RPMI8226 (cell line): Measurements from ENCODE around the gene VSX1.

Source experiments
- DNase-seq: peaks from one replicate; pipeline ENCODE4 v3.0.0-alpha.2; 2015

The VSX1 gene

DNA sequence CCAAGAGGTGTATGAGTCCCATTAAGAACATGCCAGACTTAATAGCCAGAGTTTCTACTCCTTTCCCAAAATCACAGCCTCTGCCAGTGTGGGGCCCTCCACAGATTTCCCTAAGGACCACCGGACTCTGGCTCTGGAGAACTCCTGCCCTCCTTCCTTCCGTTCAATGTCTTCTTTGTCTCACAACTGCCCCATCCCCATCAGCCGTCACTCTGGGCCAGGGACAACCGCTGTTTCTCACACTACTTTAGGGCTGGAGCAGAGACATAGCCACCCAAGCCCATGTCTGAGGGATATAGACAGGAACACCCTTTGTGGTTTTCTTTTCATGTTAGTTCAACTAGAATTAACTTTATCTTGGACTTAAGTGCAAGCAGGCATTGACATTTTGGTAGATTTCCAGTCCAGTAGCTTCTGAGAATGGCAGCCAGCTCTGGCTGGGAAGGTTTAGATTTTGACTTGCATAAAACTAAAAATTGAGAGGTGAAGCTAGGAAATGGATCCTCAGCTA, 17.3 kb downstream of the VSX1 start:
- no peak for DNase-seq

DNA sequence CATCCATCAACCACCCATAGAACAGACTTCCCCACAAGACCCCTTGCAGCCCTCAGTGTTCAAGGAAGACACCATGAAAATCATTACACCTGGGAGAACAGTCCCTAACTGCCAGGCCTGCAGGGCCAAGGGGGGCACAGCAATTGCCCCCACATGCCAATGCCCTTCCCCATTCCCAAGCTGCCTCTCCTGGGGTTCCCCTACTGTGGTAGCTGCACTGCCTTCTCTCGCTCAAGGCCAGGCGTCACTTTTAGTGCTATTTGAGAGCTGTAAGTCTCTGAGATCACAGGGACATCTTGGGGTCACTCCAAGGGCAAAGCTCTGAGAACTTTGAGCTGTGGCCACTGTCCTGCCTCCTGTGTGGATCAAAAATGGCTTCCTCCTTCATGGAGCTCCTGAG, 18.0 kb downstream of the VSX1 start:
- no peak for DNase-seq

DNA sequence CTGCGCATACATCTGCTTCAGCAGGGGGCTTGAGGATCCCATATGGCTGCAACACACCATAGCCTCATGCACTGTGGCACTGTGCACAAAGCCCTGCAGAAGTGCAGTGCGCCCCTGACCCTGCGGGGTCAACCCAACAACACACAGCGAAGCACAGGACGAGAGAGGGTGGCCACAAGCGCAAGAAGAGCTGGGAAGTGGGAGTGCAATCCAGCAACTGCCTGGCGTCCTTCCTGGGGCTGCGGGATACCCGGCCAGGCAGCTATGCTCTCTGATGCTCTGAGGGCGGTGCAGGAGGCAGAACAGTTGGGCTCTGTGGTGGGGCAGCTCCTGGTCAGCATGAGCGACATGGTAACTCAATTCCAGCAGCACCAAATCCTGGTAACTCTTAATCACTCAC, 18.4 kb downstream of the VSX1 start:
- no peak for DNase-seq

DNA sequence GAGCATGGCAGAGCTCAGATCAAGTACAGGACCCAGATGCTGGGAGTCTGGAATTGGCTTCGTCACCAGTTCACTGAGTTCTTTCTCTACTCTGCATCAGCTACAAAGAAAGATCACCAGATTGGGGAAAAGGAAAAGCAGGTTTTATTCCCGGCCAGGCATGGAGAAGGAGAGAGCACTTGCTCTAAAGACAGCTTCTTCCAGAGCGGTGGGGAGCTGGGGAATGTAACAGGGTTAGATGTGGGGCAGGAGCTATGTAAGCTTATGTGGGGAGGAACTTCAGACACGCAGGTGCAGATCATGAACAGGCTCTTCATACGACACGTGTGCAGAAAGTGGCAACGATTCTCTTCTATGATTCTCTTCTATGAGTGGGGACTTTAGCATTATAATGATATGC, 19.1 kb downstream of the VSX1 start:
- DNase-seq: no peak

DNA sequence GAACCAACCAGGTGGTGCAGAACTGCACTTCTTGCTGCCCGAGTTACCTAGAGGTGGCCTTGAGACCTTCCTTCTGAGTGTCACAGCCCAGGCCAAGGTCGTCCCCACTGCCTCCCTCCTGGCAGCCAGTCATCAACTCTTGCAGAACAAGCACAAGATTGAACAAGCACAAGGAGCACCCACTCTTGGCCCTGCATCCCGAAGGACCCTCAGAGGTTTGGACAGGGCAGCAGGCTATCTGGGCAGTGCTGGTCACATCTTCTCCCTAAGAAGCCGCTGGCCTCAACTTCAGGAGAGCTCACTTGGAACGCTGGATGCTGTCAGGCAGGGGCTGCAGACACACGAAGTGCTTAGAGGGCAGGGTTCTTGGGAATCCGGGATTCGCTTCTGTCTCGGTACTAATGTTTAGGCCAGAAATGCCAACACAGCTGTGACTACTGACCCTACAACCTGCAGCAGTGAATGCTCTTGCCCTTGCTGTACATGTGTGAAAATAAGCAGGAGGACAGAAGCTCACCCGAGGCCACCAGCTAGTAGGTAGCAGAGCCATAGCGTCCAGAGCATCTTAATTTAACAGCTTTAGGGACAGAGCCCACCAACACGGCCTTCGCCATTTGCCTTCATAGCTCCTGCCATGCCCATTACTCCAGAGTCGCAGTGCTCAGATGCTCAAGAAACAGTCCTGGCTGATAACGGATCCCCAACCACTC, 20.0 kb downstream of the VSX1 start:
- no peak for DNase-seq

DNA sequence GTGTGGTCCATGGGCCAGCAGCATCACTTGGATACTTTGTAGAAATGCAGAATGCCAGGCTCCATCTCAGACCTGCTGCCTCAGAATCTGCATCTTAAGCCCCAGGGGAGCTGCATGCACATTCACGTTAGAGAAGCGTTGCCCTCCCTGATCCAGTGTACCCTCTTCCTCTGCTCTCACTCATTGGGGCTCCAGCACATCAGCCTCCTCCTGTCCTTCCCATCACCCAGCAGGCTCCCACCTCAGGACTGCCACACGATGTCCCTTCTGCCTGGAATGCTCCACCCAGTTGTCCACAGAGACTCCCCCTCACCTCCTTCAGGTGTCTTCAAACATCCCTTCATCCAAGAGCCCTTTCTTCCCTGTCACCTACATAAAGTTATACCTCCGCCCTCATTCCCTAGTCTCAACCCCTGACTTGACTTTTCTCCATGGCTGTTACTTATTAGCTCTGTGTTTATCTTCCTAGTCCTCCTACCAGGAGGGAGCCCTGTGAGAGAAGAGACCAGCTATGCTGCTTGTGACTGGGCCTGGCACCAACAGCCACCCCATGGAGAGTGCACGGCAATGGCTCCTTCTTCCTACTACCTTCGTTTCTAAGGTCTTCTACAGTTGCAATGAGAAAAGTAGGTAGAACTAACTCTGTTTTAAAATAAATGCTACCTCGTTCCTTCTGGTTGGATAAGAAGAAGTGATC, 20.7 kb downstream of the VSX1 start:
- DNase-seq: no peak

DNA sequence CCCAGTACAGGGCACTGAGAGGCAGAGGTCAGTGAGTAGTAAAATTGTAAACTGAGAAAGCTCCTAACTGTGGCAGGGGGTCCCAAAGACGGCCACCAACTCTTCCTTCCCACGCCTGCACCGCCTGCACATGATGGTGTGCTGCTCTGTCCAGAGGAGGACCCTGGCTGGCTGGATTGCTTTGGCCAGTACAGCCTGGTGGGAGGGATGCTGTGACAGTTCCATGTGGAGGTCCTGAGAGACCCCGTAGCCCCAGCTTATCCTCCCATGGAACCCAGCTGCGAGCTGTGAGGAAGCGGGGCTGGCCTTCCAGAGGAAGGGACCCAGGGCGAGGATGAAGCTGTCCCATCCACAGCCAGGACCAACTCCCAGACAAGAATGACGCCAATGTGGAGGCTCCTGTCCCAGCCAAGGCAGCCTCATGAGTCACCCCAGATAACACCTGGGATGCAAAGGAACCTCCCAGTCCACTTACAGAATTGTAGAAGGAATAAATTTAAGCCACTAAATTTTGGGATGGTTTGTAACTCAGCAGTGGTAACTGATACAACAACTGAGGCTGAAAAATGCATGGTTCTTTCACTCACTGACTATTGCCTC, 22.0 kb downstream of the VSX1 start:
- no peak for DNase-seq

DNA sequence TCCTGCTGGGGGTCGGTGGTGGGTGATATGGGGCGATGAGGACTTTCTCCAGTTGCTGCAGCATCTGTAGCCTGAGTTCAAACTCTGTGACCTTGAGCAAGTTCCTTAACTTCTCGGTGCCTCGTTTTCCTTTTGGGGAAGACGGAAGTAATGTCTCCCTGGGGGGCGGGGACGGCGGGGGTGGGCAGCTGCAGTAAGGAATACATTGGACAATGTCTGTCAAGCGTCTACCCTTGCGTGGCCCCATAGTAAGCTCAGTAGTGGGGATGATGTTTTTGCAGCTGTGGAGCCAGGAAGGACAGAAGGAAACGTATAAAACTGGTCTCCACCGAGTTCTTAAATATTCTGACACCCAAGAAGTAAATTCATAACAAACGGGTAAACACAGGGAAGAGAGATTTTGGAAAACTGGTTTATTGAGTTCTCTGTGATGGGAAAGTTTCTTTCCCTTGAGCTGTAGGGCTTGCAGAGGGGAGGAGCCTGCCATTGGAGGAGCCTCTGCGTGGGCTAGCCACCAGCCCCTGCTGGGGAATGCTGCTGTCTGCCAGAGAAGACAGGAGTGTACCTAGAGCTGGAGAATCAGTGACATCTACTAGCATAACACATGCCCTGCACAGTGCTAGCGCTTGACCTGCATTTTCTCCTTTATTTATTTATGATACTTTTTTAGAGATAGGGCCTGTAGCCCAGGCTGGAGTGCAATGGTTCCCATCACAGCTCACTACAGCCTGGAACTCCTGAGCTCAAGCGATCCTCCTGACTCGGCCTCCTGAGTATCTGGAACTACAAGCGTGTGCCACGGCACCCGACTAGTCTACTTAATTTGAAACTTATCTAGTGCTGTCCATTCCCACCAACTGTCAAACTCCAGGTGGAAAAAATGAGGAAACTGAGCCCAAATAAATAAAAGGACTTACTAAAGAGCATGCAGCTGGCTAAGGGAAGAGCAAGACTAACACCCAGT, 22.8 kb downstream of the VSX1 start:
- no peak for DNase-seq

DNA sequence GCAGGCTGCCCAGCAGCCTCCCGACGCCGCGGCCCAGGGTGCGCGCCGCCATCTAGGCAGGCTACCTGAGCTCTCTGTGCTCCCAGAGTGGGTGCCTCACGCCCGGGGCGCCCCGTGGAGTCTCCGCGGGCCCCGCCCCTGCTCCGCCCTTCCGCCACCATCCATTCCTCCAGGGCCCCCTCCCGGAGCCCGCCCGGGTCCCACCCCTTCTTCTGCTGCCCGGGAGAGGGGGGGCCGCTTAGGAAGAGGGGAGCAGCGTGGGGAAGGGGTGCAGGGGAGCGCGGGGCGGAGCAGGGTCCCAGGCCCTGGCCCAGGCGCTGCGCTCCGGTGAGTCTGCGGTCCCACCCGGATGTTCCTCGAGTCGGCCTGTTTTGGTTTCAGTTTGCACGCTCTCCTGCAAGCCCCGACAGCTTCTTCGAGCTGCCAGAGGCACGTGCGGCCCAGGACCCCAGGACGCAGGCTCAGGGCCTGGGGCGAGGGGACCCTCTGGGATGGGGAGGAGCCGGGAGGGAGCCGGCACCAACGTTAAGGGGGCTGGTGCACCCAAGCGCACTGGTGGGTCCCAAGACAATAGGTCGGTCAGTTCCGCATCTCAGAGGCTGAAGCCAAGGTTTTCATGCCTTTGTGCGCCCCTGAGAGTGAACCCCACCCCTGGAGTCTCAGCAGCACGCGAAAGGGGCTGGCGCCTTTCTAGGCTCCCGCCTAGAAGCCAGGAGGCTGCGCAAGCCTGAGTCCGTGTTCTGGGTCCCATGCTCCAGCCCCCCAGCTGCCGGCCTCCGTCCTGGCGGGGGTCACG, 23.7 kb downstream of the VSX1 start, which contains the start of gene ACSS1:
TSS of gene ACSS1 (minus strand) at position 89 of the 796 bp plus-strand sequence. CDS start at position 52, 37 bp downstream.
- peak; percentile 83 for DNase-seq

DNA sequence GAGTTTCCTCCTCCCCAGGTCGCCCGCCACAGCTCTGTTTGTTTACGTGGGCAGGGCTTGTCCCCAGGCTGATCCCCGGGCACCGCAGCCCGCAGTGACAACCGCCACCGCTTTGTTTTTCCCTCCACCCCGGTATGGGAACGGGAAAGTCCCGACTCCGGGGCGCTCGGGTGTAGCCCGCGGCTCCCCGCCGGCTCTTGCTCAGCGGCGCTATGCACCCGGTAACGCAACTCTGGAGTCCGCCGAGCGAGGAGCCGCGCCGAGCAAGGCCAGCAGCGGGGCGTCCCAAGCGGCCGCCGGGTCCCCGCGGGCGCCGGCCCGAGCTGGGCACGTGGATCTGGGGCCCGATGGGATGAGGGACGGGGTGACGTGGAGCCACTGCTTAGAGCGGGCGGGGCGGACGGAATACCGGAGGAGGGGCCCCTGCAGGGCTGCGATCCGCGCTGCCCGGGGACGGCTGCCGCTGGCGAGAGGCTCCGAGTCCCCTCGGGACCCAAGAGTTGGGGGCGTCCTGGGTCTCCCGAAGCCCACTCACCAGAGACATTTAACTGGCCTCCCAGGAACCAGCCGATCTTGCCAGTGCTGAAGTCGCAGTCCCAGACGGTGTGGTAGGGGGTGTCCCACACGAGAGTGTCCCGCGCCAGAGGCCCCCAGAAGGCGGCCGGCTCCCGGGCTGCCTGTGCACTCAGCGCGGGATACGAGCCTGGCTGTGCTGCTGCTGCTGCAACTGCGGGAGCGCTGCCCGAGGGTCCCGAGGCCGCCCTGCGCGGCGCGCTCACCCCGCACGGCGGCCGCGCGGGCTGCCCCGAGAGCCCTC, 24.5 kb downstream of the VSX1 start:
- peak; percentile 75 for DNase-seq

DNA sequence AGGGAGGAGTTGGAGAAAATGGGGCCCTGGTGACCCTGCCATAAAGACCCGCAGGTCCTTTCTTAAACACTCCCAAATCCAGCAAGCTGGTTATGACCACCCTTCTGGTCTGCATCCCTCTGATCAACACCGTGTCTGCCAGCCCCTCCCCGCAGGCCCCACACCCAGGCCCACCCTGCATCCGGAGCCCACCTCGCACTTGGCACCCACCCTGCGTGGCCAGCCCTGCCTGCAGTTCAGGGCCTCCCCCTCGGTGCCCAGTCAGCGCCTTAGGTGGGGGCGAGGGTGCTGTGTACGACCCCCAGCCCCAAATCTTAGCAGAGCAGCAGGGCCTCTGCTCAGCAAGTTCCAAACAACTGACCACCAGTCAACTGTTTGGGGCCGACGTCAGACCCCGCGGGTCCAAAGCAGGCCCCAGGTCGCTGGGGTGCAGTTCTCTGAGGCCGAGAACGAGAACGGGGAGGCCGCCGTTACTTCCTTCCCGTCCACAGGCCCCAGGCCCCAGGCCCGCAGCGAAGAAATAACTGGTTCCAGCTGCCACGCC, 25.2 kb downstream of the VSX1 start:
- DNase-seq: no peak

DNA sequence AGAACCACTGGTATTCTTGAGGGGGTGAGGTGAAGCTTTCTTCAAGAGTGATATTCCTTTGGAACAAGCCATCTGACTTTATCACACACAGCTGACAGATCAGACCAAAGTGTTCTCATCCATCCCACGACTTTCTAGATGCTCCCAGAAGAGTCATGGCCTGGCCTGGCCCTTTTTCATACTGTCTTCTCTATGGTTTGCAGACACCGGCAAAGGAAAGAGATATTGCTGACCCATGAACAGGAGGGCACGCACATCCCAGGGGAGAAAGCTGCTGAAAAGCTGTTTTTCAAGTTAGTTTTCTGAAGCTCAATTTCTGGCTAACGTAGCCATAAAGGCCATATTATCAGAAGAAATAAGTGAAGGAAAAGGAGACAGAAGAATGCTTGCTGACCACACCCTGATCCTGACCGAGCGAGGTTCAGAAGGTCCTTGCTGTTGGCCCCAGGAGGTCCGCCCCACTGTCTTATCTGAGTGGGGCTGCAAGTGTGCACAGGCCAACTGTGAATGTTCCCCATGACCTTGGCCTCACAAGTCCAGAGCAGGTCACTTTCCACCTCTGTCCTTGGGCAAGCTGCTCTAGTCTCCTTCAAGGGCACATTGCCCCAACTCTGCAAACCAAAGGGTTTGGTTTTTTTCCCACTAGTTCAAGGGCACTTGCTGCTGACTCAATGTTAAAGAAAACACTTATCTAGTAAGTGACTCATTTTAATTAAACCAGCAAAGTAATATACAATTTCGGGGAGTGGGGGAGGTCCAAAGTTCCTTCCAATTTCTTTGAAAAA, 26.0 kb downstream of the VSX1 start:
- no peak for DNase-seq

DNA sequence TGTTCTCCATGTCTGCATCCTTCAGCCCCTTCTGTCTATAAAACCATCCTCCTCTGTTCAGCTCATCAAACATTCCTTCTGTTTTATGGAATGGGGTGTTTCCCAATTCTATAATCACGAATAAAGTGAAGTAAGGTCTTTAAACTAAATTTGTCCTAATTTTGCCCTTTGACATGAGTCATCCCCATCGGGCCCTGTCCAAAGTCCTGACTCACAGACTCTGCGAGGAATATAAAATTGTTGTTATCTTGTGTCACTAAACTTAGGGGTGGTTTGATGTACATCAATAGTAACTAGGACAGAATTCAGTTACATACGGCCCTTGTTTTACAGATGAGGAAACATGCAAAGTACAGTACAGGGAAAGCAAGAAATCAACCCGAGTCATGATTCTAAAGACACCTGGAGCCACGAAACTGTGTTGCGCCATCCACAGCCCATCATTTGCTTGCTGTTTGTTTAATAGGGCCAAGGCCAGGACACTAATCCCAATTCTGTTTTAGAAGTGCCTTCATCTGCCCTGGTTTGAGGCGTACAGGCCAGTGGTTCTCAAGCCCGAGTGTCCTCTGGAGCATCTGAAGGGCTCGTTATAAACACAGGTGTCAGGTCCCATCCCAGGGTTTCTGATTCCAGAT, 26.8 kb downstream of the VSX1 start:
- no peak for DNase-seq

DNA sequence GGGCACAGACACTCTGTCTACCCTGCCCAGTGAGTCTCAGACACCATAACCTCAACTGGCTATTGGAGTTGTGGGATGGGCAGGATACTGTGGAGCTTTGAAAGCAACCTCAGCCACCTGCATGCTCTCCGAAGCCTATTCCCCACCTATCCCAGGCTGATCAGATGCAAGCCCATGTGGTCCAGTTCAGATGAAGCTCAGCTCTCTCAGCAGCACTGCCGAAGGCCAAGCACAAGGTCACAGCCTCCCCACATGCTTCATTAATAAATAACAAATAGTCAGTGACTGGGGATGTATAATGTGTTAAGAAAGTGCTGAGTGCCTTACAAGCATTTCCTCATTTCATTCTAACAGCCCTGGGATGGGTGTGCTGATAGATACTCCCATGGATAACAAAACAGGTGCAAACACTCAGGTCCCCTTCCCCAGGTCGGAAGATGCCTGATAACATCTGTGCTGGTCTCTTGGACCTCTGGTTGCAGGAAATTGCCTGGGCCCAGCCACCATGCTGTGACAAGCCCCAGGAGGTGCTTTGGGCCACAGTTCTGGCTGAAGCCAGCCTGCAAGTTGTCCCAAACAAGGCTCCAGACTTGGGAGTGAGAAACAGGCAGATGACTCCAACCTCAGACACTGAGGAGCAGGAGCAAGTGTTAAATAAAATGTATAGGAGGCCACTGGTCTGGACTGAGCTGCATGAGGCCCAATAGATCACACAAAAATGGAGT, 27.7 kb downstream of the VSX1 start:
- no peak for DNase-seq

DNA sequence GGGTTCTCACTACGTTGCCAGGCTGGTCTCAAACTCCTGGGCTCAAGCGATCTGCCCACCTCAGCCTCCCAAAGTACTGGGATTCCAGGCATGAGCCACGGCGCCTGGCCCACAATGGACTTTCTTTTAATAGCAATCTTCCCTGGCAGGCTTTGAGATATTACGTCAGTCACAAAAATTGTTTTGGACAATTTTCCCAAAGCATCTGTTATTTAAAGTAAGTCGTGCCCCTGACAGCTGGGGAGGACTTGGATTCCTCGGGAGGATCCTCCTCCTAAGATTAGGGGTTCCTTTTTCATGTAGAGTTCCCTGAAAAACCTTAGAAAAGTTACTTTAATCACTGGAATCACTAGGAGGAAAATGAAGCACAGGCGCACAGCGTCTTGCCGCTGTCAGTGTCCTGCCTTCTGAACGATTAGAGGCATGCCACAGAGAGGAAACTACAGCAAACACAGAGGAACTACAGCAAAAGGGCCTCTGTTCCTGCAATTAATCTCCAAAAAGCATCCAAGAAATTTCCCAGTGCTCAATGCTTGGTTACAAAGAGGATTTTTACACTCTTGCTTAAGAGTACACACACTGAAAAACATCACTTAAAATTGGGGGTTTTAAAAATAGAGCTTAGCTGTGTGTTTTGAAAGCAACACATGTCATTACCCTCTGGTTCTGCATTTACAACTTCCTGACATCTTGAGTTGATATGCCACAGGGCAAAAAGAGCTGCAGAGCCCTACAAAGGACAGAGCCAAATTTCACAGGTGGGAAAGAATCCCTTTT, 28.5 kb downstream of the VSX1 start:
- DNase-seq: no peak

DNA sequence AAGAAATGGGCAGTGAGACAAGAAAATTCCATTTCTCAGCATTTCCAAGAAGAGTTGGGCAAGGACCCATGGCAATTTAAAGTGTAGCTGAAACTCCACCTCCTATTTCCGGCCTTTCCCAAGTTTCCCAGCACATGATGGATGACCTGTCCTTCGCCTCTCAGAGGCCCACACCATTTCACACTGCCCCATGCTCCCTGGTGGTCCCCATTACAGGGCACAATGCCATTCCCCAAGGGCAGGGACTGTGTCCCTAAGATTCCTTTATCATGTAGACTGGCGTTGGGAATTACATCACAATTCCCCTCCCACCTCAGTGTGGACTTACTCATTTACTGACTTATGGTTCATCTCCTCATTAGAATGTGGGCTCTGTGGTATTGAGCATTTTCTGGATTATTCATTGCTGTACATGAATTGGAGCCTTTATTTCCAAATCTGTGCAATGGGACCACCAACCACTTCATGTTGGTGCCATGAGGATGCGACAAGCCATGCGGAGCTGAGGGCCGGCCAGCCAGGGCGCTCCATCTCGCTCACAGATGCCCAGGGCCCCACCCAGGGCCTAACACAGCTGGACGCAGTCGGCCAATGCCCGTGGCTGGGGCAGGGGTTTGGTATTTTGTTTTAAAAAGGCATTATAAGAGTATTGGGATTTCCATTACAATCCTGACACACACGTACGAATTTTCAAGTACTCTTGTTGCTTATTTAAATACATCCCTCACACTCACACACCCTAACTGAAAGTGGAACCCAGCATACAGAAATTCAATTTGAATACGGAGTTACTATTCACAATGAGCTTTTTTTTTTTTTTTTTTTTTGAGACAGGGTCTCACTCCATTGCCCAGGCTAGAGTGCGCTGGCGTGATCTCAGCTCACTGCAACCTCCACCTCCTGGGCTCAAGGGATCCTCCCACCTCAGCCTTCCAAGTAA, 29.4 kb downstream of the VSX1 start:
- DNase-seq: no peak
